ENCODE measurements around the gene YIPF3. TPM values are rescaled to one million over a fixed set of nuclear protein-coding genes. Genes with fewer than 3 reads are reported as not detected.
A peak's percentile ranks its signal among the peaks of the same experiment; 100 is the strongest.

Gene YIPF3
- total RNA-seq, 2 experiments from 2014 or later = 71.5 to 77.4 TPM

DNA sequence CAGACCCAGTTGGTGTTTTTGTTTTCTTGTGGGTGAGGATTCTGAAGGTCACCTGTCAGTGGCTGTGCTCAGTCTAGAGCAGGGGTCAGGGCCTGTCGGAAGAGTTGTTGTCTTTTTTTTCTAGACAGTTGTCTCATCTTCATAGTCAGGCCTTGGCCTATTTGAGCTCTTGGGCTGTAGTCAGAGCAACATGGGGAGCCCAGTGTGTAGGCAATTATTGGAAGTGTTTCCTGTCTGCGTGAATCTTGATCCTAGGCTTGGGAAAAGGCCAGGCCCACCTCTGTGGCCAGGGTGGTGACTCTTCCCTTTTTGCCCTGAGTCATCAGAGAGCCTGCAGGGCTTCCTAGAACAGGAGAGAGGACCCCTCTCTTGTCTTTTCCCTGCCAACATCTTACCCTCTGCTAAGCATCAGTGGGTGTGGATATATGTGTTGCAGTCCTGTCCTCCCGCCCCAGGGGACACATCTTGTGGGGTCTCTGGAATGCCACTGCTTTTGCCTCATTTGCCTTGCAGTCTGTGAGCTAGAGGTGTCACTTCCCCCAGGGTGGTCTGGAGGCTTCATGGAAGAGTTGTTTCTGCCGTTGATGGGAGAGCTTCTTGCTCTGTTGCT lies 28.0 kb downstream of the YIPF3 start:
- Mint-ChIP-seq H3K27ac (no peak overlapping the region), H3K36me3 (ENCODE audit: low read depth) (no peaks in the 10 kb centered on the region), H3K4me1 (peaks cover 7% of the 10 kb centered on the region), H3K4me3 (no peak overlapping the region), H3K27me3 (no peaks in the 10 kb centered on the region), H3K9me3 (no peaks in the 10 kb centered on the region)
- ChIA-PET POLR2A (no interaction called here), CTCF (no interaction called here)
- DNase-seq = no peak

DNA sequence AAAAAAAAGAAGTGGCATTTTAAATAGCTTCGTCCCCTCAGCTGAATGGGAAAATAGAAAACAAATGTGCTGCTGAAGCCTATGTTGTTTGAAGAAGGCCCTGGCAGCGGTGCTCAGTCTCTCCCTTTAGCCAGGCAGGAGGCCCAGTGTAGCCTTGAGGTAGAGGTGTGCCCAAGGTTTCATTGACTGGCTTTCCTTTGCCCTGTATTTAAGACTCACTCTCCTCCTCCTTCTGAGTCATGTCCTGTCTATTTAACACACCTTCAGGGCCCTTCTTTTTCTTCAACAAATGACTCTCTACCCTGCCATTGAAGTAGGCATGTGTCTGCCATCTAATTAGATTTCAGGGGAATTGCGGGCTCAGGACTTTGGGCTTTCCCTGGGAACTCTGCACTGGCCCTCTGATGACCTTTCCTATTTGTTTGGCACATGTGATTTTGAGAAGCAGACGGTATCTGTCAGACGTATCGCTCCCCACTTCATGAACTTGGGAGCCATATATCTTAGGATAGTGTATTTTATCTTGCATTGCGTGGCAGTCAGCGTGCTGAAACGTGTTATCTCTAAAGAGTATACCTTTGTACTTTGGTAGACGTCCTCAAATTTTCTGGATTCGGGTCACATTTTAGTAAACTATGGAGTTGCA lies 35.0 kb downstream of the YIPF3 start:
- no peaks in the 10 kb centered on the region for H3K9me3 Mint-ChIP-seq

DNA sequence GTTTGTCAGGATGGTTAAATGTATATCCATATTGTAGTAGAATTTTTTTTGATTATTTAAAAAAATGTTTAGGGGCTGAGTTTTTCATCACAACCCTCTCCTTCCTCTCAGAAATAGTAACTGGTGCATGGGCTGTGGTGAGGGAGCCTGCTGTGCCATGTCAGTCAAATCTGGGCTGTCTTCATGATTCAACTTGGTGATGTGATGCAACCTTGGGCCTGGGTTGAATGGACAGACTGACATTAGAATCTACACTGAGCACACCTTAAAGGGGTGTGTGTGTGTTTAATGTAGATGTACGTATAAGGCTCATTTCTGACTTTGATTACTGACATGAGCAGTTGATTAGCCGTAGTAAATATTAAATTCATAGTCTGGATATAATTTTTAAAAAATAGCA lies 35.7 kb downstream of the YIPF3 start:
- H3K27me3 Mint-ChIP-seq = no peaks in the 10 kb centered on the region
- H3K36me3 Mint-ChIP-seq (ENCODE audit: low read depth) = peaks cover 3% of the 10 kb centered on the region
- ChIA-PET POLR2A (no interaction called here), CTCF (interaction anchor here (0.7 to 2.4 kb wide), 3 partner anchors 17 to 83 kb away, joined by 3 to 7 read pairs (median 3); no protein-coding TSS in a partner anchor)
- H3K4me3 Mint-ChIP-seq = no peak overlapping the region
- H3K27ac Mint-ChIP-seq = no peak overlapping the region
- no peak for DNase-seq
- H3K9me3 Mint-ChIP-seq = no peaks in the 10 kb centered on the region
- H3K4me1 Mint-ChIP-seq = peaks cover 47% of the 10 kb centered on the region

More for the DNA sequence above, 35.0 kb downstream of the YIPF3 start:
- CTCF ChIA-PET = interaction anchor here (0.7 to 2.4 kb wide), 2 partner anchors 17 to 25 kb away, joined by 3 to 7 read pairs; no protein-coding TSS in a partner anchor
- H3K27me3 Mint-ChIP-seq = no peaks in the 10 kb centered on the region
- H3K4me3 Mint-ChIP-seq = no peak overlapping the region
- POLR2A ChIA-PET = no interaction called here
- DNase-seq = no peak
- H3K36me3 Mint-ChIP-seq (ENCODE audit: low read depth) = peaks cover 3% of the 10 kb centered on the region
- no peak overlapping the region for H3K27ac Mint-ChIP-seq
- peaks cover 44% of the 10 kb centered on the region for H3K4me1 Mint-ChIP-seq

DNA sequence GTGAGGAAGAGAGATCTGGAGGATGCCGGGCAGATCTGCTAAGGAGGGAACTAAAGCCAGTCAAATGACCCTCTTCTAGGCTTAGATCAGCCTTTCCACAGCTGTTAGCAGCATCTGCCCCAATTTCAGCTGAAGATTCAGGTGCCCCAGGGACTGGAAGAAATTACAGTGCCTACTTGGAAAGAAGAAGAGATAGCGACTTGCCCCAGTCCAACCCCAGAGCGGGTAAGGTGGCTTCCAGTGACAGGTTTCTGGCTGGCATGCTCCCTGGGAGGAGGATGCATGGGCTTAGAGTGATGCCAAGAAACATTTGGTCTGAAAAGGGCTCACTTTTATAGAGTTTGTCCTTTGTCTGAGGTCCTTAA lies 38.7 kb downstream of the YIPF3 start:
- peak; percentile 20 for DNase-seq
- peaks cover 47% of the 10 kb centered on the region for H3K4me1 Mint-ChIP-seq
- H3K27ac Mint-ChIP-seq = peak overlapping the region; percentile 85
- H3K36me3 Mint-ChIP-seq (ENCODE audit: low read depth) = peaks cover 3% of the 10 kb centered on the region
- no peaks in the 10 kb centered on the region for H3K9me3 Mint-ChIP-seq
- ChIA-PET POLR2A (interaction anchor here (0.6 to 1.7 kb wide), 9 partner anchors 9 to 109 kb away, joined by 3 to 10 read pairs (median 3); partner anchors contain the start of genes ABCC10 and ZNF318), CTCF (interaction anchor here (1.1 to 1.8 kb wide), 5 partner anchors 24 to 249 kb away, joined by 3 to 8 read pairs (median 4); partner anchors contain the start of genes CRIP3 and DNPH1)
- H3K27me3 Mint-ChIP-seq = no peaks in the 10 kb centered on the region
- H3K4me3 Mint-ChIP-seq = peak overlapping the region; percentile 94

DNA sequence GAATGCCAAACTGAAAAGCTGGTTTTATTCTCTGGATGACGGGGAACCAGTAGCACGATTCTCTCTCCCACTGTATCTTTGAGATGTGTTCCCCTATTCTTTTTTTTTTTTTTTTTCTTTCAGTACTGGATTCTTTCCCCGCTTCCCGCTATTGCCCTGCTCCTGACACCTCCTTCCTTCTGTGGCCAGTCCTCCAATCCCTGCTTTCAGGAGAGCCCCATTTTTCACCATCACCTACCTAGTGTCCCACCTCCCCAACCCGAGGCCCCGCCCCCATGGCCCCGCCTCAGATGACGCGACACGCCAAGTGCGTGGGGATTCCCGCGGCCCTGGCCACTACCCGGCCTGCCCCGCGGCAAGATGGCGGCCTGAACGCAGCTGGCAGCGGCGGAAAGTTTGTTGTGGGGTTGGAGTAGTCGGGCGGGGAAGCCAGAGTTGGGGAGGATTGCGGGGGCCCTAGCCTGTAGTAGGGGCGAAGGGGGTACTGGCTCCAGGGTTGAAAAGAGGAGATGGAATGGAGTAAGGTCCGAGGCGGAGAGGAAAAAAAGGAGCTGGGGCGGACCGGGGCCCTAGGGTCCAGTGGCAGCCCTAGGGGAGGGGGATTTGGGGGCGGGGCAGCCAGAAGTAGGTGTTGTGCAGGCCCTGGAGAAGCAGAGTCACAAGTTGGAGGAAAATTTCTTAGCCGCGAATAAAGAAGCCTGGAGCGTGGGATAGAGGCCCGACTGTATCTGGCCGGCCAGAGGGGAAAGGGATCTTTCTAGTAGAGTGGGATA lies 39.3 kb downstream of the YIPF3 start, which contains the start of gene TJAP1:
Gene TJAP1, plus strand, starts transcription at position 336 of the 773 bp plus-strand sequence. CDS start 21,432 bp downstream, outside the sequence.
- peaks cover 46% of the 10 kb centered on the region for H3K4me1 Mint-ChIP-seq
- H3K9me3 Mint-ChIP-seq = no peaks in the 10 kb centered on the region
- peak within 1 kb of the TSS; percentile 85 for H3K27ac Mint-ChIP-seq
- CTCF ChIA-PET = interaction anchor here (1.1 to 1.8 kb wide), 5 partner anchors 24 to 248 kb away, joined by 3 to 8 read pairs (median 4); partner anchors contain the start of genes CRIP3 and DNPH1
- DNase-seq = peak; percentile 96
- H3K36me3 Mint-ChIP-seq (ENCODE audit: low read depth) = peaks cover 3% of the 10 kb centered on the region
- POLR2A ChIA-PET = interaction anchor here (0.6 to 1.7 kb wide), 10 partner anchors 10 to 108 kb away, joined by 3 to 10 read pairs (median 3); partner anchors contain the start of genes ABCC10 and ZNF318
- no peaks in the 10 kb centered on the region for H3K27me3 Mint-ChIP-seq
- peak within 1 kb of the TSS; percentile 94 for H3K4me3 Mint-ChIP-seq

DNA sequence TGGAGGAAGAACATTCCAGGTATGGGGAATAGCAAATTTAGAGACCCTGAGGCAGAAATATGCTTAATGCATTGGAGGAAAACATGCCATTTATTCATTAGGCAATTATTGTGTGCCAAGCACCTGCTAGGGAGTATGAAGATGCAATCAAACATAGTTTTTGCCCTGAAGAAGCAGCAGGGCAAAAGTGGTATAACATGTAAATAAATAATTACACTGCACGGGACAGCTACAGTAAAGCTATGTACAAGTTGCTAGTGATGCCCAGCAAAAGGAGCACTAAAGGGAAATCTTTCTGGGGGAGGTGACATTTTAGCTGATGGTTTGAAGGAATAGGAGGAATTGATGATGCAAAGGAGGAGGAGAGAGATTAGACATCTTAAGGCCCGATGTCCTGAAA lies 40.0 kb downstream of the YIPF3 start:
- Mint-ChIP-seq H3K4me1 (peaks cover 41% of the 10 kb centered on the region), H3K4me3 (peak overlapping the region; percentile 94), H3K27me3 (no peaks in the 10 kb centered on the region), H3K36me3 (ENCODE audit: low read depth) (peaks cover 3% of the 10 kb centered on the region), H3K27ac (peak overlapping the region; percentile 54), H3K9me3 (no peaks in the 10 kb centered on the region)
- CTCF ChIA-PET = interaction anchor here (1.1 to 1.8 kb wide), 5 partner anchors 24 to 248 kb away, joined by 3 to 8 read pairs (median 4); partner anchors contain the start of genes CRIP3 and DNPH1
- POLR2A ChIA-PET = interaction anchor here (0.9 to 1.7 kb wide), 3 partner anchors 11 to 27 kb away, joined by 3 to 10 read pairs (median 3); no protein-coding TSS in a partner anchor
- no peak for DNase-seq

DNA sequence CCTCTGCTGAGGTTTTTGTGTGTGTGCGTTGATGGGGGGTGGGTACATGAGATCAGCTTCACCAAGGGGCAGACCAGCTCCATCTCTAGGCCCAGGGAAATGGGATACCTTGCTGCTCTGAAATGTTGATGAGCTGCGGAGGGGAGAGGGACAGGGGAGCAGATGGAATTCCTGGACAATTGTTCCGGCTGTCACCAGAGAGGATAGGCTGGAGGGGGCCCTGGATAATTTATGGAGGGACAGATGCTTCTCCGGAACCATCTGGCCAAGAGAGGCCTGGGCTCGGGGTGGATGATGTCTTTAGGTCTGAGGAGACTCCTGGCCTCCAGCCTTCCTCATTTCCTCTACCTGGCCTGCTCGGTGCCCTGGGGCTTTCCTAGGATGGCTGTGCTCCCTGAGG lies 41.2 kb downstream of the YIPF3 start:
- ChIA-PET POLR2A (no interaction called here), CTCF (interaction anchor here (1.5 kb wide), 1 partner anchor 11 kb away, joined by 4 read pairs; no protein-coding TSS in a partner anchor)
- Mint-ChIP-seq H3K27me3 (peaks cover 8% of the 10 kb centered on the region), H3K4me1 (peaks cover 34% of the 10 kb centered on the region), H3K27ac (no peak overlapping the region), H3K9me3 (no peaks in the 10 kb centered on the region), H3K36me3 (ENCODE audit: low read depth) (peaks cover 3% of the 10 kb centered on the region), H3K4me3 (no peak overlapping the region)
- no peak for DNase-seq

DNA sequence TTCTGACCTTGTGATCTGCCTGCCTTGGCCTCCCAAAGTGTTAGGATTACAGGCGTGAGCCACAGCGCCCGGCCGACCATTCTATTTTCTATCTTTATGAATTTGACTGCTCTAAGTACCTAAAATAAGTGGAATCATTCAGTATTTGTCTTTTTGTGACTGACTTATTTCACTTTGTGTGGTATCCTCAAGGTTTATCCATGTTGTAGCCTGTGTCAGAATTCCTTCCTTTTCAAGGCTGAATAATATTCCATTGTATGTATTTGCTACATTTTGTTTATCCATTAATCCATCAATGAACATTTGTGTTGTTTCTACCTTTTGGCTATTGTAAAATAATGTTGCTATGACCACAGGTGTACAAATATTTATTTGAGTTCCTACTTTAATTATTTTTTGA lies 44.2 kb downstream of the YIPF3 start:
- ChIA-PET CTCF (no interaction called here), POLR2A (interaction anchor here (0.7 kb wide), 1 partner anchor 22 kb away, joined by 3 read pairs; no protein-coding TSS in a partner anchor)
- no peak for DNase-seq
- Mint-ChIP-seq H3K9me3 (no peaks in the 10 kb centered on the region), H3K36me3 (ENCODE audit: low read depth) (no peaks in the 10 kb centered on the region), H3K4me3 (no peak overlapping the region), H3K27ac (no peak overlapping the region), H3K27me3 (peaks cover 11% of the 10 kb centered on the region), H3K4me1 (peaks cover 11% of the 10 kb centered on the region)

DNA sequence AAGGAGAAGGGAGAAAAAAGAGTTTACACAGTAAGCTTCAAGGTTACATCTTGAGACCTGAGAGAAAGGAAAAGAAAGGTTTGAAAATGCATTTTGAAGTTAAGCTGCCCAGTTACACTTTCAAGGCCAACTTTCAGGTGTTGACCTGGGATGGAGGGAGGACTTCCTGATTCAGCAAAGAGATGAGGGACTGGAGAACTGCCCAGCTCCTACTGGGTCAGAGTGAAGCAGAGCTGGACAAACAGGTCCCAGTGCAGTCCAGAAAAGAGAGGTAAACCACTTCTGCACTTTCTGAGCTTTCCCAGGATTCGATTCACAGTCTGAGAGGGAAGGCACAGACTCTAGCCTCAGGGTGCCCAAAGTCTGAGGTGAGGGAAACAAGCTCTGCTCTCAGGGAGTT lies 45.3 kb downstream of the YIPF3 start:
- Mint-ChIP-seq H3K4me1 (no peaks in the 10 kb centered on the region), H3K27ac (no peak overlapping the region), H3K36me3 (ENCODE audit: low read depth) (no peaks in the 10 kb centered on the region), H3K27me3 (peaks cover 13% of the 10 kb centered on the region), H3K4me3 (no peak overlapping the region), H3K9me3 (no peaks in the 10 kb centered on the region)
- no peak for DNase-seq
- CTCF ChIA-PET = no interaction called here
- POLR2A ChIA-PET = interaction anchor here (1.1 kb wide), 1 partner anchor 44 kb away, joined by 3 read pairs; the partner anchor contains the start of gene ABCC10

DNA sequence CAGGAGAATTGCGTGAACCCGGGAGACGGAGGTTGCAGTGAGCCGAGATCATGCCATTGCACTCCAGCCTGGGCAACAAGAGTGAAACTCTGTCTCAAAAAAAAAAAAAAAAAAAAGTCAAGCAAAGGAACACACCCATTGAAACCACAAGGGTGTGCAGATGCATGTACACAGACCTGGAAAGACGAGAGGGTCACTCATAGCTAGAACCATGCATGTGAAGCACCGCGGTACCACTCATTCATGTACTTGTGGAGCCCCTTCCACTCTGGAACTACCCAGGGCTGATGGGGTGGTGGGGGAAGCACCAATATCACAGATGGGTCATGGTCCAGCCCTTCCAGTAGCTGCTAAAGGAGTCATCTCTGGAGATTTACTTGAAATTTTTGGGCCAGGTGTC lies 46.8 kb downstream of the YIPF3 start:
- Mint-ChIP-seq H3K4me3 (no peak overlapping the region), H3K27ac (no peak overlapping the region), H3K36me3 (ENCODE audit: low read depth) (no peaks in the 10 kb centered on the region), H3K4me1 (no peaks in the 10 kb centered on the region), H3K9me3 (no peaks in the 10 kb centered on the region), H3K27me3 (peaks cover 13% of the 10 kb centered on the region)
- DNase-seq = no peak
- ChIA-PET POLR2A (interaction anchor here (0.9 kb wide), 1 partner anchor 15 kb away, joined by 3 read pairs; no protein-coding TSS in a partner anchor), CTCF (interaction anchor here (0.7 kb wide), 1 partner anchor 149 kb away, joined by 3 read pairs; no protein-coding TSS in a partner anchor)

DNA sequence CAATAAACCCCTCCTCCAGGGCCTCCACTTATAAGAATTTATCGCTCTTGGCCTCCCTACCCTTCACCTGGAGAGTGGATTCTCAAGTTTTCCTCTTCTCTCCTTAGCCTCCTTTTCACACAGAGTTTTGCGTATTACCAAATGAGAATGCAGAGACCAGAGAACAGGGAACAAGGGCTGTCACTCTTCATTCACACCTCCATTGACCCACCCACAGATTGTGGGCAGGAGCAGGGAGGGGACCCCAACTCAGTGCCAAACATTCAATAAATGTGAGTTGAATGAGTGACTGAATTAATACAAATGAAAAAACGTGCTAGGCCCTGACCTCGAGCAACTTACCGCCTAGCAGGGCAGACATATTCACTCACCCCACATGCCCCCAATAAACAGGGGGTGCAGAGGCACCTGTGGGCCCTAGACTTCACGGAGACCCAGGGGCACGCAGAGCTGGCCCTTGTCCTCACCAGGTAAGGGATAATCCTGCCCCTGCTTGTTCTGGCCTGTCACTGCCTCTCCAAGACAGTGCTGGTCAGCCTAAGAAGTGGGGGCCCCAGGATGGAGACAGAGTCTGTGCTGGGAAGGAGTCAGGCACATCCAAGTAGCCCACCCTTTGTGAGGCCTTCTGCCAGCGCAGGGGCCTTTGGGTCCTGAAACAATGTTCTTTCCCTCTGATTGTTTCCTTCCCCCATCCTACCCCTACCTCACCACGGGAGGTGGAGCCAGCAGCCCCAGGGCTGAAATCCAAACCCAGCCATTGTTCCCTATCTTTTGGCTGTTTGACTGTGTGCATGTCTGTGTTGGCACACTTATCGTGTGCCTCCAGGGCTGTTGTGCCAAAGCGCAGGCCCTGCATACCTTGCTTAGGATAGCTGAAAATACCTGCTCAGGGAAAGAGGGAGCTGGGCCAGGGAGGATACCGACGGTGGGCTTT lies 47.7 kb downstream of the YIPF3 start:
- ChIA-PET POLR2A (no interaction called here), CTCF (interaction anchor here (0.7 kb wide), 1 partner anchor 148 kb away, joined by 3 read pairs; no protein-coding TSS in a partner anchor)
- Mint-ChIP-seq H3K36me3 (ENCODE audit: low read depth) (no peaks in the 10 kb centered on the region), H3K4me3 (no peak overlapping the region), H3K4me1 (no peaks in the 10 kb centered on the region), H3K27me3 (peaks cover 14% of the 10 kb centered on the region), H3K9me3 (no peaks in the 10 kb centered on the region), H3K27ac (no peak overlapping the region)
- no peak for DNase-seq

DNA sequence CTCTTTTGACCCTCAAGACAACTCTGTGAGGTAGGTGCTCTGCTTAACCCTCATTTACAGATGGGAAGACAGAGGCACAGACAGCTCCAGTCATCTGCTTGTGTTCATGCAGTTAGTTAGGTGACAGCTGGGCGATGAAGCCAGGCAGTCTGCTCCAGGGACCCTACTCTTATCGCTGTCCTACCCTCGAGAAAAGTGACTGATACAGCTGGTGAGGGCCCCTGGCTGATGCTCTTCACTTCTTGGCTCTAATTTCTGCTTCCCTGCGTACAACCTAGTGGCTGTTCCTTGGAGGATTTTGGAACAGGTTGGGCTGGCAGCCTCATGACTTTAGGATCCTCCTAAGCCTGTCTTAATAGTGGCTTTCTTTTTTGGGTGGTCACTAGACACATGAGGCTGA lies 48.5 kb downstream of the YIPF3 start:
- Mint-ChIP-seq H3K27me3 (peaks cover 17% of the 10 kb centered on the region), H3K27ac (no peak overlapping the region), H3K4me3 (no peak overlapping the region), H3K9me3 (no peaks in the 10 kb centered on the region), H3K36me3 (ENCODE audit: low read depth) (no peaks in the 10 kb centered on the region), H3K4me1 (no peaks in the 10 kb centered on the region)
- ChIA-PET CTCF (no interaction called here), POLR2A (no interaction called here)
- DNase-seq = no peak

Measured in activated CD4-positive, alpha-beta memory T cell treated with anti-CD3 and anti-CD28 coated beads, Interleukin-2, amount 10 ng/mL, durations not matched to agents 7 days and 5 days (primary cell).